Effector memory CD4-positive, alpha-beta T cell (primary cell): Measurements from ENCODE around the gene HNRNPL.
A peak's percentile ranks its signal among the peaks of the same experiment; 100 is the strongest.
"Not testable (repeated sequence)": the region's sequence is repeated elsewhere in the genome, so short reads cannot be mapped to it uniquely, and the experiment has no call there.

Experiments
- DNase-seq, 3 donors: peaks; one replicate each; pipeline ENCODE4 v3.0.0-alpha.2; 2020
- H3K27ac ChIP-seq: 2 replicates; pipeline ENCODE4 v1.7.0; 2013; ENCODE audit warnings: mild to moderate bottlenecking, low read length, moderate library complexity; ENCODE audit not compliant: insufficient read depth, poor library complexity, severe bottlenecking
- H3K27me3 ChIP-seq: replicated peaks from 2 replicates; pipeline ENCODE4 v1.7.0; 2013; ENCODE audit warnings: mild to moderate bottlenecking, low read length; ENCODE audit not compliant: insufficient read depth, control insufficient read depth, poor library complexity, severe bottlenecking
- H3K36me3 ChIP-seq: 2 replicates; pipeline ENCODE4 v1.7.0; 2013; ENCODE audit warnings: mild to moderate bottlenecking, low read length, moderate library complexity; ENCODE audit not compliant: control insufficient read depth, insufficient read depth
- H3K4me1 ChIP-seq: 2 replicates; pipeline ENCODE4 v1.7.0; 2013; ENCODE audit warnings: low read length, mild to moderate bottlenecking; ENCODE audit not compliant: control insufficient read depth, insufficient read depth, poor library complexity, severe bottlenecking
- H3K4me3 ChIP-seq: 2 replicates; pipeline ENCODE4 v1.7.0; 2013; ENCODE audit warnings: low read length, low read depth, mild to moderate bottlenecking; ENCODE audit not compliant: insufficient read depth, poor library complexity, severe bottlenecking
- H3K9me3 ChIP-seq: 2 replicates; pipeline ENCODE4 v1.7.0; 2013; ENCODE audit warnings: mild to moderate bottlenecking, low read length, moderate library complexity; ENCODE audit not compliant: control insufficient read depth

The HNRNPL gene

GRCh38 chr19:38854961-38855360, 5.2 kb upstream of the HNRNPL start:
- not testable (repeated sequence) for H3K36me3 ChIP-seq, H3K4me3 ChIP-seq, H3K27ac ChIP-seq, H3K9me3 ChIP-seq, DNase-seq, H3K27me3 ChIP-seq
- H3K4me1 ChIP-seq = peaks cover 18% of the 10 kb centered on the region

GRCh38 chr19:38853214-38853613, 3.4 kb upstream of the HNRNPL start:
- Histone ChIP-seq H3K4me1 (peaks cover 26% of the 10 kb centered on the region), H3K27ac (no peak overlapping the region), H3K27me3 (no peaks in the 10 kb centered on the region), H3K4me3 (no peak overlapping the region), H3K36me3 (peaks cover 5% of the 10 kb centered on the region), H3K9me3 (no peaks in the 10 kb centered on the region)
- DNase-seq = no peak

GRCh38 chr19:38852231-38853044, 2.7 kb upstream of the HNRNPL start:
- Histone ChIP-seq H3K9me3 (no peaks in the 10 kb centered on the region), H3K4me1 (peaks cover 32% of the 10 kb centered on the region), H3K27me3 (no peaks in the 10 kb centered on the region)

GRCh38 chr19:38851622-38852230, 1.9 kb upstream of the HNRNPL start:
- Histone ChIP-seq H3K36me3 (peaks cover 16% of the 10 kb centered on the region), H3K4me1 (peaks cover 35% of the 10 kb centered on the region), H3K4me3 (peak overlapping the region; percentile 85), H3K27ac (peak overlapping the region; percentile 96), H3K9me3 (no peaks in the 10 kb centered on the region), H3K27me3 (no peaks in the 10 kb centered on the region)
- peak; percentile 73 to 85 (median 77) for DNase-seq

More at GRCh38 chr19:38852231-38853044, 2.7 kb upstream of the HNRNPL start:
- Histone ChIP-seq H3K4me3 (peak overlapping the region; percentile 85), H3K36me3 (peaks cover 9% of the 10 kb centered on the region), H3K27ac (peak overlapping the region; percentile 96)
- DNase-seq = peak; percentile 45 to 63 (median 62)

GRCh38 chr19:38850976-38851621, 1.3 kb upstream of the HNRNPL start:
- Histone ChIP-seq H3K9me3 (no peaks in the 10 kb centered on the region), H3K36me3 (peaks cover 23% of the 10 kb centered on the region), H3K27ac (peak overlapping the region; percentile 96), H3K4me3 (peak overlapping the region; percentile 65), H3K4me1 (peaks cover 39% of the 10 kb centered on the region), H3K27me3 (no peaks in the 10 kb centered on the region)
- peak; percentile 26 to 28 (median 26) for DNase-seq

GRCh38 chr19:38850436-38850975, 720 bp upstream of the HNRNPL start:
- H3K4me1 ChIP-seq = peaks cover 39% of the 10 kb centered on the region
- H3K27ac ChIP-seq = peak overlapping the region; percentile 96
- DNase-seq = peak; percentile 24 to 99 (median 99)
- peaks cover 28% of the 10 kb centered on the region for H3K36me3 ChIP-seq
- peak overlapping the region; percentile 65 for H3K4me3 ChIP-seq
- H3K9me3 ChIP-seq = no peaks in the 10 kb centered on the region
- H3K27me3 ChIP-seq = no peaks in the 10 kb centered on the region

- Histone ChIP-seq H3K9me3 (no peaks in the 10 kb centered on the region), H3K27ac (peak overlapping the region; percentile 98), H3K27me3 (no peaks in the 10 kb centered on the region), H3K36me3 (peaks cover 40% of the 10 kb centered on the region), H3K4me3 (peak overlapping the region; percentile 78), H3K4me1 (peaks cover 45% of the 10 kb centered on the region)
- peak; percentile 91 to 97 (median 97) for DNase-seq
Measured at GRCh38 chr19:38849147-38849859, 483 bp downstream of the HNRNPL start.

GRCh38 chr19:38848299-38849146, 1.3 kb downstream of the HNRNPL start:
- DNase-seq = no peak
- peak overlapping the region; percentile 98 for H3K27ac ChIP-seq
- H3K36me3 ChIP-seq = peaks cover 48% of the 10 kb centered on the region
- H3K4me3 ChIP-seq = peak overlapping the region; percentile 78
- no peaks in the 10 kb centered on the region for H3K9me3 ChIP-seq
- peaks cover 53% of the 10 kb centered on the region for H3K4me1 ChIP-seq
- no peaks in the 10 kb centered on the region for H3K27me3 ChIP-seq

GRCh38 chr19:38846097-38846496, 3.7 kb downstream of the HNRNPL start:
- peaks cover 63% of the 10 kb centered on the region for H3K36me3 ChIP-seq

More at GRCh38 chr19:38846097-38846496, 3.7 kb downstream of the HNRNPL start:
- no peak for DNase-seq
- Histone ChIP-seq H3K4me3 (no peak overlapping the region), H3K27ac (peak overlapping the region; percentile 19), H3K4me1 (peaks cover 66% of the 10 kb centered on the region), H3K27me3 (no peaks in the 10 kb centered on the region), H3K9me3 (no peaks in the 10 kb centered on the region)
